ENCODE data around the gene MEGF11. TPM values are rescaled to one million over a fixed set of nuclear protein-coding genes. Genes with fewer than 3 reads are reported as not detected.

Gene MEGF11
- total RNA-seq, 4 donors from 2014 or later, result 2.4 to 8.5 (median 4.3) TPM

DNA sequence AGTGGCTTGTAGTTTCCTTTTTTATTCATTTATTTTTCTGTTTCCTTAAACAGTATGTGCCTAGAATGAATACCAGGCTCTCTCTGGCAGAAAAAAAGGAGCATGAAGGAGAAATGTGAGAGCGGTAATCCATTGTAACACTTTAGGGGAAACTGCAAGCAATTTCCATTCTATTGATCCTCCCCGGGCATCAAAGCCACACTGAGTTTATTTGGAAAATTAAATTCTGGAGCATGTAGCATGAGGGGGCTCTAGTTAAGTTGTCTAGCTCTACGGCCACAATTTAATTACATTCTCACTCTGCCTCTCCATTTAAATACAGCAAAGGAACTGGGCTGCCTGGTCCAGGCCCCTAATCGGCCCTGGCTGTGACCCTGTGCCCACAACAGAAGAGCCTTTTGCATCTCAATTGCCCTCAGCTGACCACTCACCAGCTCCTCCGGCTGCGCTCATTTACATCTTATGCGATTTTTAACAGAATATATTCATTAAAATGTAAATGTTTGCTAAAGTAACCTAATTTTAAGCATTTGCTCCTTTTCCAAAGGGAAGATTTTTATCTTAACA, 72.9 kb downstream of the MEGF11 start:
- no peaks in the 10 kb centered on the region for H3K4me1 ChIP-seq
- H3K9me3 ChIP-seq, result no peaks in the 10 kb centered on the region
- 83% methylated on average over 7 of the region's 7 CpGs for WGBS
- TF ChIP-seq, protein P1, sequence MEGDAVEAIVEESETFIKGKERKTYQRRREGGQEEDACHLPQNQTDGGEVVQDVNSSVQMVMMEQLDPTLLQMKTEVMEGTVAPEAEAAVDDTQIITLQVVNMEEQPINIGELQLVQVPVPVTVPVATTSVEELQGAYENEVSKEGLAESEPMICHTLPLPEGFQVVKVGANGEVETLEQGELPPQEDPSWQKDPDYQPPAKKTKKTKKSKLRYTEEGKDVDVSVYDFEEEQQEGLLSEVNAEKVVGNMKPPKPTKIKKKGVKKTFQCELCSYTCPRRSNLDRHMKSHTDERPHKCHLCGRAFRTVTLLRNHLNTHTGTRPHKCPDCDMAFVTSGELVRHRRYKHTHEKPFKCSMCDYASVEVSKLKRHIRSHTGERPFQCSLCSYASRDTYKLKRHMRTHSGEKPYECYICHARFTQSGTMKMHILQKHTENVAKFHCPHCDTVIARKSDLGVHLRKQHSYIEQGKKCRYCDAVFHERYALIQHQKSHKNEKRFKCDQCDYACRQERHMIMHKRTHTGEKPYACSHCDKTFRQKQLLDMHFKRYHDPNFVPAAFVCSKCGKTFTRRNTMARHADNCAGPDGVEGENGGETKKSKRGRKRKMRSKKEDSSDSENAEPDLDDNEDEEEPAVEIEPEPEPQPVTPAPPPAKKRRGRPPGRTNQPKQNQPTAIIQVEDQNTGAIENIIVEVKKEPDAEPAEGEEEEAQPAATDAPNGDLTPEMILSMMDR (IDR thresholded peaks at IDR 0.05), result no peak
- TF ChIP-seq EP300 (IDR thresholded peaks at IDR 0.05) (no peak), POLR2AphosphoS5 (IDR thresholded peaks at IDR 0.05) (no peak), POLR2A (IDR thresholded peaks at IDR 0.05) (no peak)
- peaks cover 27% of the 10 kb centered on the region for H3K27me3 ChIP-seq
- H3K27ac ChIP-seq, result no peak overlapping the region
- H3K4me3 ChIP-seq, result no peak overlapping the region
- no peak for DNase-seq (ENCODE audit: low spot score in 2 of 2)
- H3K36me3 ChIP-seq, result no peaks in the 10 kb centered on the region

DNA sequence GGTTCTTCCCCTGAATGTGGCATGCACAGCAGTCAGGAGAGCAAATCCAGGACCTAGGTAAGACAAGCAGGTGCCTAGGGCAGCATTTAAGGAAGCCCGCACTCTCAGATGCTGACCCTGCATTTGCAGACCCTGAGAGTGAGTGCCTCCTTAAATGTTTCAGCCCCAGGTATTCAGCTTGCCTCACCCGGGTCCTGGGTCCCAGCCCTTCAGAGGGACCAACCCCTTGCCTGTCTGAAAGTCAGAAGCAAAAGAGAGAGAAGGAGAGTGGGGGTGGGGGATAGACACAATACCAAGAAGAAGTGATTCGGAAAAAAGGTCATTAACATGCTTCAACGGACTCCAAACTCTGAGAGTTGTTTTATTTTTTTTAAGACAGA, 75.0 kb downstream of the MEGF11 start:
- Histone ChIP-seq H3K27me3 (peaks cover 15% of the 10 kb centered on the region), H3K4me3 (no peak overlapping the region), H3K4me1 (no peaks in the 10 kb centered on the region), H3K27ac (no peak overlapping the region), H3K36me3 (no peaks in the 10 kb centered on the region), H3K9me3 (no peaks in the 10 kb centered on the region)
- TF ChIP-seq POLR2A (IDR thresholded peaks at IDR 0.05) (no peak), EP300 (IDR thresholded peaks at IDR 0.05) (no peak), POLR2AphosphoS5 (IDR thresholded peaks at IDR 0.05) (no peak)
- TF ChIP-seq, protein P1 (IDR thresholded peaks at IDR 0.05), result no peak
- no peak for DNase-seq (ENCODE audit: low spot score in 2 of 2)
- WGBS, result 30% methylated on average over 4 of the region's 4 CpGs

DNA sequence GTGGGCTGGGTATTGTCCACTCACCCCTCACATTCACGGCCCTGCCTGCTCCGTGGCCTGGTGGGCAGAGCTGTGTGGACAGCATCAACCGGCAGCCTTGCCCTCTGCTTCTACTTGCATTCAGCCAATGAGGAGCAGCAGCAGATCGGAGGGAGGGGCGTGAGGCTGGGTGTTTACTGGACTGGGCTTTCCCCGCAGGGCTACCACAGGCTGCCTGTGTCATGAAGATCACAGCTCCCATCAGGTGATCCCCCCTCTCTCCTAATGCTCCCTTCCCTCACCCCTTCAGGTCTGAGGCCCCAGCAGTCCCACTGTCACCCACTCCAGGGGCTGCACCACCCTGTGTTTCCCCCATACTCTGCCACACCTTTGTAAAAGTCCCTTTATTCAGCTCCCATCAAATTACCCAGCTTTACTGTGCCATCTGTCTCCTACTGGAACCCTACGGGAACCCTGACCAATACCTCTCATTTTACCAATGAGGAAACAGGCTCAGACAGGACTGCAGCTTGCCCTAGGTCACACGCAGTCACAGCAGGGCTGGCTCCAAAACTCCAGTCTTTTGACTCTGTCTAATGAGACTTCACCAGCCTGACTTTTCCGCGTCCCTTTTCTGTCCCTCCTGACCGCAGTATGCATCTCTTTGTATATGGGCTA, 81.1 kb downstream of the MEGF11 start:
- WGBS, result 53% methylated on average over 11 of the region's 11 CpGs
- Histone ChIP-seq H3K4me1 (no peaks in the 10 kb centered on the region), H3K27me3 (peaks cover 13% of the 10 kb centered on the region), H3K9me3 (no peaks in the 10 kb centered on the region), H3K27ac (no peak overlapping the region), H3K36me3 (no peaks in the 10 kb centered on the region), H3K4me3 (no peak overlapping the region)
- TF ChIP-seq, protein P1 (IDR thresholded peaks at IDR 0.05), result no peak
- TF ChIP-seq POLR2A (IDR thresholded peaks at IDR 0.05) (no peak), POLR2AphosphoS5 (IDR thresholded peaks at IDR 0.05) (no peak), EP300 (IDR thresholded peaks at IDR 0.05) (no peak)
- DNase-seq (ENCODE audit: low spot score in 2 of 2), result no peak

DNA sequence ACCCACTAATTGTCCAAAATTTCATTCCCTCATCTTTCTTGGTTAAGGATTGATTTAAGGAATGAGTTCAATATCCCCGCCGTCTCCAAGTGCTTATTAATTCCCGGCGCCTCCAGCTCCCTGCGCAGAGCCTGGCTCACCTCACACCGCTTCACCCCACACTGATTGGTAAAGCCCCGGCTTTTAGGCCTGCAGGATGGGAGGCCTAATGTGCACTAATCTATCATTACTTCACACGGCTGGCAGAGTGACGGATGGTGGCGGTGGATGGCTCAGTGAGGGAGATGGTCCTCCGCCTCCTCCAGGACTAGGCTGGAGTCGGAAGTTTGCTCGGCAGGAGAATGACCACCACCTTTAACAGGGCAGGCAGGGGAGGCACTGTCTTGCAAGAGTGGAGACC, 81.7 kb downstream of the MEGF11 start:
- Histone ChIP-seq H3K4me3 (no peak overlapping the region), H3K9me3 (no peaks in the 10 kb centered on the region), H3K36me3 (no peaks in the 10 kb centered on the region), H3K4me1 (no peaks in the 10 kb centered on the region), H3K27me3 (peaks cover 12% of the 10 kb centered on the region), H3K27ac (no peak overlapping the region)
- DNase-seq (ENCODE audit: low spot score in 2 of 2), result no peak
- 88% methylated on average over 13 of the region's 13 CpGs for WGBS
- TF ChIP-seq POLR2A (IDR thresholded peaks at IDR 0.05), result no peak

DNA sequence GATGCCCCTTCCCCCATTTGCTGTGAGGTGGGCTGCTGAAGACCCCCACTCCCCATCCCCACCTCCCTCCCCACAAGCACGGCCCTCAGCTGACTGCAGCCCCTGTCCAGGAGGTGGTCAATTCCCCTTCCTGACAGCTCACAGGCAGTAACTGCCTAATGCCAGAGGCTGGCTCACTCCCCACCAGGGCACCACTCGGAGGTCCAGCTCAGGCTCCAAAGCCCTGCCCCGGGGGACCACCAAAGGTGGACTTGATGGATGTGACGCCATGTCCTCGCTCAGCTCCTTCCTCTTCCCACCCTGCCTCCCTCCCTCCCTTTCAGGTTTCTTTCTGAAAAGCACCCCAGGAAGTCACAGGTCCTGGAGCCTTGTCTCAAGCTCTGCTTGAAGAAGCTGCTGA, 82.8 kb downstream of the MEGF11 start:
- no peaks in the 10 kb centered on the region for H3K4me1 ChIP-seq
- 93% methylated on average over 3 of the region's 5 CpGs for WGBS
- no peak overlapping the region for H3K27ac ChIP-seq
- DNase-seq (ENCODE audit: low spot score in 2 of 2), result no peak
- H3K9me3 ChIP-seq, result no peaks in the 10 kb centered on the region
- H3K27me3 ChIP-seq, result peaks cover 9% of the 10 kb centered on the region
- H3K4me3 ChIP-seq, result no peak overlapping the region
- no peaks in the 10 kb centered on the region for H3K36me3 ChIP-seq
- no peak for TF ChIP-seq POLR2AphosphoS5 (IDR thresholded peaks at IDR 0.05)
- no peak for TF ChIP-seq POLR2A (IDR thresholded peaks at IDR 0.05)
- no peak for TF ChIP-seq EP300 (IDR thresholded peaks at IDR 0.05)
- TF ChIP-seq, protein P1 (IDR thresholded peaks at IDR 0.05), result no peak
